Fibroblast of lung (primary cell): ENCODE measurements around the gene ANKRD17. TPM values are rescaled to one million over a fixed set of nuclear protein-coding genes. Genes with fewer than 3 reads are reported as not detected.

Experiments
- DNase-seq, 2 donors: peaks; one replicate each; pipeline versions ENCODE4 v3.0.0 to v3.0.0-alpha.2; 2010; ENCODE audit warnings: low read depth in 2 of 2
- H2AFZ ChIP-seq: 2 replicates; pipeline ENCODE4 v1.5.1; 2012; ENCODE audit warnings: low read length, control low read depth, inconsistent platforms
- H3K27ac ChIP-seq: 2 replicates; pipeline ENCODE4 v1.5.1; 2011; ENCODE audit warnings: low read length, control low read depth; ENCODE audit not compliant: insufficient read depth
- H3K27me3 ChIP-seq: 2 replicates; pipeline ENCODE4 v1.5.1; 2011; ENCODE audit warnings: mild to moderate bottlenecking, low read length; ENCODE audit not compliant: control insufficient read depth, insufficient read depth
- H3K36me3 ChIP-seq: 2 replicates; pipeline ENCODE4 v1.5.1; 2011; ENCODE audit warnings: low read length; ENCODE audit not compliant: control insufficient read depth, insufficient read depth
- H3K4me1 ChIP-seq: 2 replicates; pipeline ENCODE4 v1.5.1; 2011; ENCODE audit warnings: low read length; ENCODE audit not compliant: control insufficient read depth, insufficient read depth; ENCODE audit errors: extremely low read depth
- H3K4me2 ChIP-seq: 2 replicates; pipeline ENCODE4 v1.5.1; 2011; ENCODE audit warnings: low read length, control low read depth; ENCODE audit not compliant: insufficient read depth; ENCODE audit errors: extremely low read depth
- H3K4me3 ChIP-seq, 4 experiments: fragments of 200-600 bp in 1 of 4; sonication (generic) in 1 of 4; replicated peaks in 1 of 4; 2 replicates each; pipeline ENCODE4 v1.5.1; 2011 to 2016; ENCODE audit warnings: low read length in 4 of 4, low read depth in 3 of 4, mild to moderate bottlenecking in 3 of 4, control low read depth in 2 of 4, inconsistent platforms in 1 of 4, mixed read lengths in 1 of 4; ENCODE audit not compliant: insufficient read depth in 1 of 4; ENCODE audit errors: control extremely low read depth in 1 of 4
- H3K79me2 ChIP-seq: 2 replicates; pipeline ENCODE4 v1.5.1; 2012; ENCODE audit warnings: mild to moderate bottlenecking, low read length, inconsistent platforms; ENCODE audit not compliant: control insufficient read depth, insufficient read depth
- H3K9ac ChIP-seq: 2 replicates; pipeline ENCODE4 v1.5.1; 2011; ENCODE audit warnings: mild to moderate bottlenecking, low read length, control low read depth; ENCODE audit not compliant: insufficient read depth
- H3K9me3 ChIP-seq: 2 replicates; pipeline ENCODE4 v1.5.1; 2012; ENCODE audit warnings: low read depth, low read length; ENCODE audit not compliant: control insufficient read depth, insufficient read depth
- H4K20me1 ChIP-seq: 2 replicates; pipeline ENCODE4 v1.5.1; 2011; ENCODE audit warnings: low read length; ENCODE audit not compliant: control insufficient read depth, insufficient read depth; ENCODE audit errors: extremely low read depth
- CTCF ChIP-seq, 2 donors: IDR thresholded peaks in 1 of 2; conservative IDR thresholded peaks in 1 of 2; 1 replicate in 1 of 2; 2 replicates in 1 of 2; pipeline ENCODE4 v1.5.1; 2011 to 2012; ENCODE audit warnings: low read length in 2 of 2, control low read depth in 1 of 2, inconsistent platforms in 1 of 2, low read depth in 1 of 2, mild to moderate bottlenecking in 1 of 2
- EZH2 ChIP-seq: IDR thresholded peaks from 2 replicates; pipeline ENCODE4 v1.5.1; 2012; ENCODE audit warnings: low read length, control low read depth, mild to moderate bottlenecking; ENCODE audit errors: missing control alignments
- polyA plus RNA-seq, 2 donors: library from polyadenylated mRNA; depleted of rRNA in 1 of 2; stranded (reverse) in 1 of 2; unstranded in 1 of 2; fragments of >200 nt; gene quantifications; 2 replicates each; pipeline ENCODE4 v1.2.1, GENCODE V29; 2011 to 2012; ENCODE audit warnings: missing spikeins in 1 of 2
- total RNA-seq: library from RNA; depleted of rRNA; stranded (reverse); fragments of >200 nt; gene quantifications from 2 replicates; pipeline ENCODE4 v1.2.1, GENCODE V29; 2014

The ANKRD17 gene
- total and polyA plus RNA-seq, 2 donors (not counting 1 experiment from before 2014, with no cell fraction given) = 46.2 to 54.6 TPM

DNA sequence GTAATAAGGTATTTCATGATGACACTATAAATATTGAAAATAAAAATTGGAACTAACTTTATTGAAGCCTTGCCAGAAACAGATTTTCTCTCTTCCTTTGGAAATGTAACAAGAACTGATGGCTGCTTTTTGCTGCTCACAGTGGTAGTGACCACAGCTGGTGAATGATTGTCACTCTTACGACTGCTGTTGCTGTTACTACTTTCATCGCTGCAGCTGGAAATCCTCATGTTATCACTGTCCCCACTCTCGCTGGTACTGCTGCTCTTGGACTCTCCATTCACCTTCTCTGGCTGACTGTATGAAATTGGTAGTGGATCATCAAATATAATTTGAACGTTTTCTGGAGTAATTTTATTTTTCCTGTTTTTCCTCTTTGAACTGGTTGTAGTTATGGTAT lies 160.6 kb downstream of the ANKRD17 start:
- no peaks in the 10 kb centered on the region for H3K9me3 ChIP-seq
- H3K27ac ChIP-seq = no peak overlapping the region
- no peak for DNase-seq
- no peak overlapping the region for H3K4me2 ChIP-seq
- H3K79me2 ChIP-seq = no peaks in the 10 kb centered on the region
- no peak overlapping the region for H2AFZ ChIP-seq
- peaks cover 14% of the 10 kb centered on the region for H3K36me3 ChIP-seq
- no peaks in the 10 kb centered on the region for H4K20me1 ChIP-seq
- no peak overlapping the region for H3K4me3 ChIP-seq
- no peak overlapping the region for H3K9ac ChIP-seq
- H3K4me1 ChIP-seq = no peaks in the 10 kb centered on the region
- TF ChIP-seq EZH2 (no peak), CTCF (conservative IDR thresholded peaks at IDR 0.05 in 1 of 2, IDR thresholded peaks at IDR 0.05 in 1 of 2; ENCODE audit: low read depth in 1 of 2, low read length in 2 of 2) (no peak)
- H3K27me3 ChIP-seq = no peaks in the 10 kb centered on the region

GRCh38 chr4:73092868-73093267 lies 165.7 kb downstream of the ANKRD17 start:
- Histone ChIP-seq H3K4me2 (no peak overlapping the region), H3K36me3 (peaks cover 10% of the 10 kb centered on the region), H3K9ac (no peak overlapping the region), H3K27me3 (no peaks in the 10 kb centered on the region), H3K27ac (no peak overlapping the region), H2AFZ (no peak overlapping the region), H3K4me1 (no peaks in the 10 kb centered on the region), H3K4me3 (no peak overlapping the region), H3K9me3 (no peaks in the 10 kb centered on the region), H3K79me2 (no peaks in the 10 kb centered on the region), H4K20me1 (no peaks in the 10 kb centered on the region)
- TF ChIP-seq EZH2 (no peak), CTCF (conservative IDR thresholded peaks at IDR 0.05 in 1 of 2, IDR thresholded peaks at IDR 0.05 in 1 of 2; ENCODE audit: low read depth in 1 of 2, low read length in 2 of 2) (no peak)
- no peak for DNase-seq

DNA sequence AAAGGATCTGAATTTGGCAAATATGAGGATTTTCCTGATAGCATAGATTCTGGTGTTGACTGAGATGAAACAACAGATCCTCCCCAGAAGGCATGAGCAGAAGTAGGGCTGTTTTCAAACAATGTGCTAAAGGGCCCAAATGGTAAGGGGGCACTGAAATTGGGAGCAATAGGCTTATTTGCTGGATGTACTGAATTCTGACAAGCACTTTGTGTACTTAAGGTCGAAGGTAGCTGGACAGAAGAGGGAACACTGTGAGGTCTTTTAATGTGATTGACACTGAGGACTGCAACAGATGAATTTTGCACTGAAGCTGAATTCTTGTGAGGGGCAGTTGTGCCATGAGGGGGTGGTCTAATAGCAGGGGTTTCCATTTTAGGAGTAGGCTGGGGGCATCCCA lies 167.9 kb downstream of the ANKRD17 start:
- H3K36me3 ChIP-seq = peaks cover 10% of the 10 kb centered on the region
- peaks cover 6% of the 10 kb centered on the region for H3K79me2 ChIP-seq

More for the DNA sequence above, 167.9 kb downstream of the ANKRD17 start:
- no peaks in the 10 kb centered on the region for H3K27me3 ChIP-seq
- H3K4me1 ChIP-seq = no peaks in the 10 kb centered on the region
- H3K9me3 ChIP-seq = no peaks in the 10 kb centered on the region
- H2AFZ ChIP-seq = no peak overlapping the region
- TF ChIP-seq EZH2 = no peak
- TF ChIP-seq CTCF (conservative IDR thresholded peaks at IDR 0.05 in 1 of 2, IDR thresholded peaks at IDR 0.05 in 1 of 2; ENCODE audit: low read depth in 1 of 2, low read length in 2 of 2) = no peak
- DNase-seq = no peak
- no peak overlapping the region for H3K9ac ChIP-seq
- H3K27ac ChIP-seq = no peak overlapping the region
- H3K4me2 ChIP-seq = no peak overlapping the region
- no peaks in the 10 kb centered on the region for H4K20me1 ChIP-seq
- H3K4me3 ChIP-seq = no peak overlapping the region
